Psoas muscle (tissue), 8 donors: ENCODE measurements around the gene TENM4. TPM values are rescaled to one million over a fixed set of nuclear protein-coding genes. Genes with fewer than 3 reads are reported as not detected.

Experiments used
- ATAC-seq, 4 donors: fragments of 200-7000 bp; cut with Tn5 transposase; one replicate each; pipeline ENCODE4 v1.9.1; 2020; ENCODE audit warnings: moderate library complexity in 3 of 4, mild to moderate bottlenecking in 2 of 4
- DNase-seq, 2 donors: peaks; one replicate each; pipeline ENCODE4 v3.0.0-alpha.2; 2020
- H3K27ac ChIP-seq: fragments of 200-600 bp; one replicate; pipeline ENCODE4 v1.8.0; 2022
- H3K27me3 ChIP-seq, 3 donors: fragments of 200-600 bp in 1 of 3; one replicate each; pipeline versions ENCODE4 v1.6.1 to v1.8.0; 2013 to 2022; ENCODE audit warnings: low read length in 2 of 3, mild to moderate bottlenecking in 2 of 3, moderate library complexity in 1 of 3; ENCODE audit not compliant: insufficient read depth in 3 of 3
- H3K36me3 ChIP-seq, 2 donors: fragments of 200-600 bp in 1 of 2; one replicate each; pipeline versions ENCODE4 v1.6.1 to v1.8.0; 2013 to 2022; ENCODE audit warnings: low read depth in 1 of 2, mild to moderate bottlenecking in 1 of 2, moderate library complexity in 1 of 2; ENCODE audit not compliant: insufficient read depth in 1 of 2
- H3K4me1 ChIP-seq: fragments of 200-600 bp; one replicate; pipeline ENCODE4 v1.8.0; 2022
- H3K4me3 ChIP-seq: fragments of 200-600 bp; one replicate; pipeline ENCODE4 v1.8.0; 2022; ENCODE audit warnings: mild to moderate bottlenecking
- H3K9me3 ChIP-seq: fragments of 200-600 bp; one replicate; pipeline ENCODE4 v1.8.0; 2022
- CTCF ChIP-seq: fragments of 200-600 bp; IDR thresholded peaks from one replicate; pipeline ENCODE4 v1.8.0; 2022; ENCODE audit warnings: antibody characterized with exemption
- WGBS, 3 donors: extraction: QIAGEN DNeasy Blood & Tissue Kit; methylation state at CpG; one replicate each; pipeline versions ENCODE4 v1.1.6 to v1.1.7; 2013; 5-methylcytosine and 5-hydroxymethylcytosine counted together
- intact Hi-C, 2 donors: fragments of 100-400 bp; cut with DNase I; formaldehyde crosslinking; loops; one replicate each; pipeline versions ENCODE4 v1.11.0 to v1.14.2; 2022
- polyA plus RNA-seq, 3 donors: library from polyadenylated mRNA; stranded (reverse); fragments of 200-250 nt; gene quantifications; one replicate each; pipeline ENCODE4 v1.2.3, GENCODE V29; 2013
- total RNA-seq, 4 donors: library from RNA; stranded (reverse); fragmentation: NEBNext Ultra II Directional in 2 of 4; extraction: Animal tissue kit (Norgen Biotek cat#: 25700) in 2 of 4; gene quantifications; one replicate each; pipeline versions ENCODE4 v1.2.1 to v1.2.4, GENCODE V29; 2021 to 2023
- donor health status: healthy with polysubstance abuse.
- donor health status: DM: no; HTN: no; CAD: no; lungs with moderate emphysema.
- donor health status: Bipolar disorder and iron deficiency.
- donor health status: healthy.
- donor health status: DM: yes; HTN: yes; CAD: no.
- donor health status: DM: no; HTN: no; CAD: no.
- donor health status: DM: no; HTN: no; CAD: no.
- donor health status: DM: yes; HTN: yes; CAD: no.

TENM4 gene
- total and polyA plus RNA-seq, 7 donors, result 0.05 to 1.7 (median 0.48) TPM

GRCh38 chr11:79321263-79321662 lies 119.6 kb downstream of the TENM4 start:
- no peaks in the 10 kb centered on the region for H3K9me3 ChIP-seq
- no peak for TF ChIP-seq CTCF
- no peaks in the 10 kb centered on the region for H3K36me3 ChIP-seq
- H3K4me3 ChIP-seq, result no peak overlapping the region
- intact Hi-C loops, result no loop called here
- H3K4me1 ChIP-seq, result no peaks in the 10 kb centered on the region
- DNase-seq (no peak), ATAC-seq (no peak)
- no peak overlapping the region for H3K27ac ChIP-seq
- WGBS, 3 donors, result 25 to 42% (median 30%) methylated on average over 6 of the region's 6 CpGs
- no peaks in the 10 kb centered on the region for H3K27me3 ChIP-seq

GRCh38 chr11:79314906-79315689 lies 125.7 kb downstream of the TENM4 start:
- no peak overlapping the region for H3K4me3 ChIP-seq
- no peaks in the 10 kb centered on the region for H3K4me1 ChIP-seq
- no peaks in the 10 kb centered on the region for H3K36me3 ChIP-seq
- DNase-seq (no peak), ATAC-seq (no peak)
- TF ChIP-seq CTCF, result no peak
- WGBS, 3 donors, result 62 to 73% (median 71%) methylated on average over 8 of the region's 8 CpGs
- intact Hi-C loops, result no loop called here
- no peaks in the 10 kb centered on the region for H3K27me3 ChIP-seq
- no peak overlapping the region for H3K27ac ChIP-seq
- H3K9me3 ChIP-seq, result no peaks in the 10 kb centered on the region

GRCh38 chr11:79313530-79313913 lies 127.3 kb downstream of the TENM4 start:
- Histone ChIP-seq H3K36me3 (no peaks in the 10 kb centered on the region), H3K9me3 (no peaks in the 10 kb centered on the region), H3K27me3 (no peaks in the 10 kb centered on the region), H3K27ac (no peak overlapping the region), H3K4me1 (no peaks in the 10 kb centered on the region), H3K4me3 (no peak overlapping the region)
- 41 to 63% (median 62%) methylated on average over 4 of the region's 4 CpGs for WGBS, 3 donors
- TF ChIP-seq CTCF, result no peak
- DNase-seq (no peak), ATAC-seq (no peak)
- intact Hi-C loops, result no loop called here

GRCh38 chr11:79312617-79313529 lies 128.0 kb downstream of the TENM4 start:
- Histone ChIP-seq H3K4me1 (no peaks in the 10 kb centered on the region), H3K27me3 (no peaks in the 10 kb centered on the region), H3K9me3 (no peaks in the 10 kb centered on the region), H3K4me3 (no peak overlapping the region), H3K36me3 (no peaks in the 10 kb centered on the region), H3K27ac (no peak overlapping the region)
- ATAC-seq (peak in 1 of 4 donors; percentile 40), DNase-seq (no peak)
- WGBS, 3 donors, result 24 to 35% (median 34%) methylated on average over 6 of the region's 6 CpGs
- intact Hi-C loops, result no loop called here
- no peak for TF ChIP-seq CTCF
